ENCODE data around the gene WWOX.

- no peak for TF ChIP-seq CTCF (optimal IDR thresholded peaks at IDR 0.05 in 1 of 3, IDR thresholded peaks at IDR 0.05 in 1 of 3, conservative IDR thresholded peaks at IDR 0.05 in 1 of 3; ENCODE audit: extremely low read depth in 1 of 3, insufficient read depth in 2 of 3, low read length in 3 of 3)
- no peak for TF ChIP-seq EZH2 (IDR thresholded peaks at IDR 0.05; ENCODE audit: low read length)
These were observed 484.9 kb downstream of the WWOX start for GRCh38 chr16:78584213-78584860.

All from keratinocyte (primary cell).